ENCODE data around the gene GNG8.

DNA sequence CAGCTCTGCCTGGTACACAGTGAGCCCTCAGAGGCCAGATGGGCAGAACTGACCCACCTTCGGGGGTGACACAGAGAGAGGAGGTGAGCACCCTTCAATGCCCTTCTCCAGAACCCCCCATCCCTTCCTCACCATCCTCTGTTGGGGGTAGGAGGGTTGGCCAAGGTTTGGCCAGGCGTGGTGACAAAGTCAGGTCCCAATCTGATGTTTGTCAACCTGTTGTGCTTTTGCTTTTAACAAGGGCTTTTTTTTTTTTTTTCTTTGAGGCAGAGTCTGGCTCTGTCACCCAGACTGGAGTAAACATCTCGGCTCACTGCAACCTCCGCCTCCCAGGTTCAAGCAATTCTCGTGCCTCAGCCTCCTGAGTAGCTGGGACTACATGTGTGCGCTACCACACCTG is 18.4 kb downstream of the GNG8 start:
- no peak for TF ChIP-seq CTCF (IDR thresholded peaks at IDR 0.05)
- TF ChIP-seq ZFX (IDR thresholded peaks at IDR 0.05; ENCODE audit: borderline replicate concordance): no peak

Data from 22Rv1 (cell line).